GM23338 (cell line): ENCODE data around the gene FEN1.

Experiments
- CREB1 ChIP-seq: fragments of 250-450 bp; sonication (Bioruptor Pico); IDR thresholded peaks from 2 replicates; pipeline ENCODE4 v1.5.0; 2020; ENCODE audit warnings: low read depth, mild to moderate bottlenecking, moderate library complexity
- CTCF ChIP-seq, 2 experiments: fragments of 200-600 bp in 1 of 2; sonication (generic) in 1 of 2; conservative IDR thresholded peaks; 2 replicates each; pipeline versions ENCODE4 v1.5.1 to v1.6.1; 2016 to 2017; ENCODE audit warnings: antibody characterized with exemption in 2 of 2, low read depth in 2 of 2, mild to moderate bottlenecking in 2 of 2, moderate library complexity in 1 of 2
- EZH2 ChIP-seq: fragments of 200-600 bp; sonication (generic); IDR thresholded peaks from one replicate; pipeline ENCODE4 v1.8.0; 2017; ENCODE audit warnings: antibody characterized with exemption, mild to moderate bottlenecking, low read depth; ENCODE audit not compliant: unreplicated experiment
- EZH2phosphoT487 ChIP-seq: fragments of 200-600 bp; sonication (generic); IDR thresholded peaks from one replicate; pipeline ENCODE4 v1.8.1; 2018; ENCODE audit warnings: antibody characterized with exemption; ENCODE audit not compliant: unreplicated experiment
- JUNB ChIP-seq: IDR thresholded peaks from one replicate; pipeline ENCODE4 v1.6.1; 2016; ENCODE audit warnings: antibody characterized with exemption; ENCODE audit not compliant: unreplicated experiment
- NANOG ChIP-seq: IDR thresholded peaks from 2 replicates; pipeline ENCODE4 v1.6.1; 2016; ENCODE audit warnings: antibody characterized with exemption, borderline replicate concordance
- POLR2AphosphoS5 ChIP-seq: IDR thresholded peaks from 2 replicates; pipeline ENCODE4 v1.6.1; 2016; ENCODE audit warnings: antibody characterized with exemption, low read depth
- REST ChIP-seq: IDR thresholded peaks from one replicate; pipeline ENCODE4 v1.6.1; 2018; ENCODE audit warnings: antibody characterized with exemption; ENCODE audit not compliant: unreplicated experiment
- STAT1 ChIP-seq: IDR thresholded peaks from one replicate; pipeline ENCODE4 v1.6.1; 2016; ENCODE audit warnings: antibody characterized with exemption; ENCODE audit not compliant: unreplicated experiment
- ZNF114 ChIP-seq: fragments of 250-450 bp; sonication (Bioruptor Pico); IDR thresholded peaks from 2 replicates; pipeline ENCODE4 v1.5.0; 2020; ENCODE audit warnings: mild to moderate bottlenecking, moderate library complexity
- ZNF331 ChIP-seq: fragments of 250-450 bp; sonication (Bioruptor Pico); IDR thresholded peaks from 2 replicates; pipeline ENCODE4 v1.5.0; 2020; ENCODE audit warnings: low read depth, mild to moderate bottlenecking, moderate library complexity
- TF ChIP-seq, protein P1 (sequence below): IDR thresholded peaks from 2 replicates; pipeline ENCODE4 v1.6.1; 2016; ENCODE audit warnings: antibody characterized with exemption
- TF ChIP-seq, protein P2 (sequence below): fragments of 250-450 bp; sonication (Bioruptor Pico); IDR thresholded peaks from 2 replicates; pipeline ENCODE4 v1.5.0; 2020; ENCODE audit warnings: mild to moderate bottlenecking, moderate library complexity

- TF ChIP-seq EZH2phosphoT487 (no peak), EZH2 (no peak), CTCF (conservative IDR thresholded peaks at IDR 0.05; ENCODE audit: low read depth in 2 of 2) (no peak), REST (no peak), POLR2AphosphoS5 (no peak), JUNB (no peak), CREB1 (CRISPR knock-in tag) (no peak), NANOG (no peak), STAT1 (no peak), ZNF114 (CRISPR knock-in tag) (no peak), ZNF331 (CRISPR knock-in tag) (no peak)
- TF ChIP-seq, protein P1, sequence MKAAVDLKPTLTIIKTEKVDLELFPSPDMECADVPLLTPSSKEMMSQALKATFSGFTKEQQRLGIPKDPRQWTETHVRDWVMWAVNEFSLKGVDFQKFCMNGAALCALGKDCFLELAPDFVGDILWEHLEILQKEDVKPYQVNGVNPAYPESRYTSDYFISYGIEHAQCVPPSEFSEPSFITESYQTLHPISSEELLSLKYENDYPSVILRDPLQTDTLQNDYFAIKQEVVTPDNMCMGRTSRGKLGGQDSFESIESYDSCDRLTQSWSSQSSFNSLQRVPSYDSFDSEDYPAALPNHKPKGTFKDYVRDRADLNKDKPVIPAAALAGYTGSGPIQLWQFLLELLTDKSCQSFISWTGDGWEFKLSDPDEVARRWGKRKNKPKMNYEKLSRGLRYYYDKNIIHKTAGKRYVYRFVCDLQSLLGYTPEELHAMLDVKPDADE, result no peak
- TF ChIP-seq, protein P2, sequence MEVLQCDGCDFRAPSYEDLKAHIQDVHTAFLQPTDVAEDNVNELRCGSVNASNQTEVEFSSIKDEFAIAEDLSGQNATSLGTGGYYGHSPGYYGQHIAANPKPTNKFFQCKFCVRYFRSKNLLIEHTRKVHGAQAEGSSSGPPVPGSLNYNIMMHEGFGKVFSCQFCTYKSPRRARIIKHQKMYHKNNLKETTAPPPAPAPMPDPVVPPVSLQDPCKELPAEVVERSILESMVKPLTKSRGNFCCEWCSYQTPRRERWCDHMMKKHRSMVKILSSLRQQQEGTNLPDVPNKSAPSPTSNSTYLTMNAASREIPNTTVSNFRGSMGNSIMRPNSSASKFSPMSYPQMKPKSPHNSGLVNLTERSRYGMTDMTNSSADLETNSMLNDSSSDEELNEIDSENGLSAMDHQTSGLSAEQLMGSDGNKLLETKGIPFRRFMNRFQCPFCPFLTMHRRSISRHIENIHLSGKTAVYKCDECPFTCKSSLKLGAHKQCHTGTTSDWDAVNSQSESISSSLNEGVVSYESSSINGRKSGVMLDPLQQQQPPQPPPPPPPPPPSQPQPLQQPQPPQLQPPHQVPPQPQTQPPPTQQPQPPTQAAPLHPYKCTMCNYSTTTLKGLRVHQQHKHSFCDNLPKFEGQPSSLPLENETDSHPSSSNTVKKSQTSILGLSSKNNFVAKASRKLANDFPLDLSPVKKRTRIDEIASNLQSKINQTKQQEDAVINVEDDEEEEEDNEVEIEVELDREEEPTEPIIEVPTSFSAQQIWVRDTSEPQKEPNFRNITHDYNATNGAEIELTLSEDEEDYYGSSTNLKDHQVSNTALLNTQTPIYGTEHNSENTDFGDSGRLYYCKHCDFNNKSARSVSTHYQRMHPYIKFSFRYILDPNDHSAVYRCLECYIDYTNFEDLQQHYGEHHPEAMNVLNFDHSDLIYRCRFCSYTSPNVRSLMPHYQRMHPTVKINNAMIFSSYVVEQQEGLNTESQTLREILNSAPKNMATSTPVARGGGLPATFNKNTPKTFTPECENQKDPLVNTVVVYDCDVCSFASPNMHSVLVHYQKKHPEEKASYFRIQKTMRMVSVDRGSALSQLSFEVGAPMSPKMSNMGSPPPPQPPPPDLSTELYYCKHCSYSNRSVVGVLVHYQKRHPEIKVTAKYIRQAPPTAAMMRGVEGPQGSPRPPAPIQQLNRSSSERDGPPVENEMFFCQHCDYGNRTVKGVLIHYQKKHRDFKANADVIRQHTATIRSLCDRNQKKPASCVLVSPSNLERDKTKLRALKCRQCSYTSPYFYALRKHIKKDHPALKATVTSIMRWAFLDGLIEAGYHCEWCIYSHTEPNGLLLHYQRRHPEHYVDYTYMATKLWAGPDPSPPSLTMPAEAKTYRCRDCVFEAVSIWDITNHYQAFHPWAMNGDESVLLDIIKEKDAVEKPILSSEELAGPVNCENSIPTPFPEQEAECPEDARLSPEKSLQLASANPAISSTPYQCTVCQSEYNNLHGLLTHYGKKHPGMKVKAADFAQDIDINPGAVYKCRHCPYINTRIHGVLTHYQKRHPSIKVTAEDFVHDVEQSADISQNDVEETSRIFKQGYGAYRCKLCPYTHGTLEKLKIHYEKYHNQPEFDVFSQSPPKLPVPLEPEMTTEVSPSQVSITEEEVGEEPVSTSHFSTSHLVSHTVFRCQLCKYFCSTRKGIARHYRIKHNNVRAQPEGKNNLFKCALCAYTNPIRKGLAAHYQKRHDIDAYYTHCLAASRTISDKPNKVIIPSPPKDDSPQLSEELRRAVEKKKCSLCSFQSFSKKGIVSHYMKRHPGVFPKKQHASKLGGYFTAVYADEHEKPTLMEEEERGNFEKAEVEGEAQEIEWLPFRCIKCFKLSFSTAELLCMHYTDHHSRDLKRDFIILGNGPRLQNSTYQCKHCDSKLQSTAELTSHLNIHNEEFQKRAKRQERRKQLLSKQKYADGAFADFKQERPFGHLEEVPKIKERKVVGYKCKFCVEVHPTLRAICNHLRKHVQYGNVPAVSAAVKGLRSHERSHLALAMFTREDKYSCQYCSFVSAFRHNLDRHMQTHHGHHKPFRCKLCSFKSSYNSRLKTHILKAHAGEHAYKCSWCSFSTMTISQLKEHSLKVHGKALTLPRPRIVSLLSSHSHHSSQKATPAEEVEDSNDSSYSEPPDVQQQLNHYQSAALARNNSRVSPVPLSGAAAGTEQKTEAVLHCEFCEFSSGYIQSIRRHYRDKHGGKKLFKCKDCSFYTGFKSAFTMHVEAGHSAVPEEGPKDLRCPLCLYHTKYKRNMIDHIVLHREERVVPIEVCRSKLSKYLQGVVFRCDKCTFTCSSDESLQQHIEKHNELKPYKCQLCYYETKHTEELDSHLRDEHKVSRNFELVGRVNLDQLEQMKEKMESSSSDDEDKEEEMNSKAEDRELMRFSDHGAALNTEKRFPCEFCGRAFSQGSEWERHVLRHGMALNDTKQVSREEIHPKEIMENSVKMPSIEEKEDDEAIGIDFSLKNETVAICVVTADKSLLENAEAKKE (CRISPR knock-in tag), result no peak
These were observed 2.7 kb downstream of the FEN1 start for GRCh38 chr11:61795459-61795858.
